Muscle layer of duodenum (tissue), 2 donors: ENCODE measurements around the gene ZMYM2.

Source experiments
- H3K27ac ChIP-seq: one replicate; pipeline ENCODE4 v1.7.0; 2013; ENCODE audit warnings: mild to moderate bottlenecking, low read length
- H3K27me3 ChIP-seq: one replicate; pipeline ENCODE4 v1.7.0; 2013; ENCODE audit warnings: low read depth, mild to moderate bottlenecking, control low read depth, low read length
- H3K36me3 ChIP-seq, 2 donors: one replicate each; pipeline ENCODE4 v1.7.0; 2013; ENCODE audit warnings: low read length in 2 of 2, control low read depth in 1 of 2, mild to moderate bottlenecking in 1 of 2; ENCODE audit not compliant: insufficient read depth in 2 of 2, control insufficient read depth in 1 of 2
- H3K4me1 ChIP-seq, 2 donors: one replicate each; pipeline ENCODE4 v1.7.0; 2013; ENCODE audit warnings: low read length in 2 of 2, mild to moderate bottlenecking in 2 of 2, control low read depth in 1 of 2, moderate library complexity in 1 of 2; ENCODE audit not compliant: insufficient read depth in 2 of 2, control insufficient read depth in 1 of 2
- H3K4me3 ChIP-seq, 2 donors: one replicate each; pipeline ENCODE4 v1.7.0; 2013; ENCODE audit warnings: low read length in 2 of 2, low read depth in 1 of 2, mild to moderate bottlenecking in 1 of 2
- H3K9me3 ChIP-seq, 2 donors: one replicate each; pipeline ENCODE4 v1.7.0; 2013; ENCODE audit warnings: low read length in 2 of 2, control low read depth in 1 of 2, mild to moderate bottlenecking in 1 of 2; ENCODE audit not compliant: control insufficient read depth in 1 of 2
- donor health status: healthy.

The ZMYM2 gene

DNA sequence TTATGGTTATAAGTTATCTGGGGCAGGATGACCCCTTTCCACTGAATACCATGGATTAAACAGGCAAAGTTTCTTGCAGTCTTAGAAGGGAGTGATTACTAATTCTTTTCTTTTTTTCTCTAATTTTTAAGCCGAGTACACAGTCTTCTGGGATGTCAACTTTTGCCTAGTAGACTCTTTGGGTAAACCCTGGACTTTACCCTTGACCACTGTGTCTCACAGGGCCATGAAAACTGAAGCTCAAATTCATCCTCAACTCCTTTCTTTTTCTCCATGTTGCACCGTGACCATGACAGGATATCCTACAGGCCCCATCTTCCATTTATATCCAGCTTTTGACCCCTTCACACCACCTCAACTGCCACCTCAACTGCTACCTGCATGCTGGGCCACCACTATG is 150.5 kb downstream of the ZMYM2 start:
- Histone ChIP-seq H3K4me3 (no peak overlapping the region), H3K9me3 (no peaks in the 10 kb centered on the region), H3K36me3 (no peaks in the 10 kb centered on the region), H3K27ac (no peak overlapping the region), H3K27me3 (no peaks in the 10 kb centered on the region), H3K4me1 (no peaks in the 10 kb centered on the region)

DNA sequence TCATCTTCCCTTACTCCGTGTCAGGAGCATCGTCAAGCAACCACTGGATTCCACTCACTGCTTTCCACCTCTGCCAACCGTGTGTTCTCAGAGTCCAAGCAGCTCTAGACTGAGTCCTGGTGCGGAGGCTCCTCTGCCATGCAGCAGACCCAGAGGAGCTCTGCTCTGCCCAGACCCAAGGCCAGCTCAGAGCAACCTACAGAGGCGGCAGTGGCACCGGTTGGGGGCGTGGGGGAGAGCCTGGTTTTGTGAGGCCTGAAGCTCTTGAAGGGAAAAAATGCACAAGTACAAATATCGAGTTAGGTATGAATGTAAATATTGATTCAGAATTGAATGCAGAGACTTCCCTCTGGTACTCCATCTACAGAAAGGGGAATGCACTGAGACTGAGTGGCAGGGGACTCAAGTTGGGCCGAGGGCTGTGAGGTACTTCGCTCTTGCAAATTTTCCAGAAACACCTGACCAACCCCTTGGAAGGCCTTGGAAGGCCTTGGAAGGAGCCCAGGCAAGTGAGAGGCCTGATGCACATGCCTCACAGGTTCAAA is 155.6 kb downstream of the ZMYM2 start:
- Histone ChIP-seq H3K27me3 (no peaks in the 10 kb centered on the region), H3K4me1 (peaks cover 0 to 1% of the 10 kb centered on the region in 2 donors), H3K4me3 (no peak overlapping the region), H3K27ac (no peak overlapping the region), H3K36me3 (no peaks in the 10 kb centered on the region), H3K9me3 (no peaks in the 10 kb centered on the region)

DNA sequence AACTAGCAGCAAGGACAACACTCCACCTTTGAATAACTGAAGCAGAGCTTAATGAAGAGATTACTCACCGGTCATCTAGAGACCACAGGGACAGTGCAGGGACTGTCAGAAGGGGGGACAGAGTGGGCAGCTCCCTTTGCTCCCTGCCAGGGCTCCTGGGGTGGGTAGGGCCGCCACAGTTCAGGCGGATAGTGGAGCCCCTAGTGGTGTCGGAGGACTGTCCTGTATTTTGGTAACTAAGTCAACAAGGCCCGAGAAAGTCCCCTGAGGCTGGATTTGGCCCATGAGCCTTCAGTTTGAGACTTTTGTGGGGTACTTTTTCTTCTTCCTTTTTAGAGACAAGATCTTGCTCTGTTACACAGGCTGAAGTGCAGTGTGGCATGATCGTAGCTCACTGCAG is 157.7 kb downstream of the ZMYM2 start:
- Histone ChIP-seq H3K27me3 (no peaks in the 10 kb centered on the region), H3K4me1 (peaks cover 0 to 7% of the 10 kb centered on the region in 2 donors), H3K9me3 (no peaks in the 10 kb centered on the region), H3K4me3 (no peak overlapping the region), H3K27ac (no peak overlapping the region), H3K36me3 (no peaks in the 10 kb centered on the region)

DNA sequence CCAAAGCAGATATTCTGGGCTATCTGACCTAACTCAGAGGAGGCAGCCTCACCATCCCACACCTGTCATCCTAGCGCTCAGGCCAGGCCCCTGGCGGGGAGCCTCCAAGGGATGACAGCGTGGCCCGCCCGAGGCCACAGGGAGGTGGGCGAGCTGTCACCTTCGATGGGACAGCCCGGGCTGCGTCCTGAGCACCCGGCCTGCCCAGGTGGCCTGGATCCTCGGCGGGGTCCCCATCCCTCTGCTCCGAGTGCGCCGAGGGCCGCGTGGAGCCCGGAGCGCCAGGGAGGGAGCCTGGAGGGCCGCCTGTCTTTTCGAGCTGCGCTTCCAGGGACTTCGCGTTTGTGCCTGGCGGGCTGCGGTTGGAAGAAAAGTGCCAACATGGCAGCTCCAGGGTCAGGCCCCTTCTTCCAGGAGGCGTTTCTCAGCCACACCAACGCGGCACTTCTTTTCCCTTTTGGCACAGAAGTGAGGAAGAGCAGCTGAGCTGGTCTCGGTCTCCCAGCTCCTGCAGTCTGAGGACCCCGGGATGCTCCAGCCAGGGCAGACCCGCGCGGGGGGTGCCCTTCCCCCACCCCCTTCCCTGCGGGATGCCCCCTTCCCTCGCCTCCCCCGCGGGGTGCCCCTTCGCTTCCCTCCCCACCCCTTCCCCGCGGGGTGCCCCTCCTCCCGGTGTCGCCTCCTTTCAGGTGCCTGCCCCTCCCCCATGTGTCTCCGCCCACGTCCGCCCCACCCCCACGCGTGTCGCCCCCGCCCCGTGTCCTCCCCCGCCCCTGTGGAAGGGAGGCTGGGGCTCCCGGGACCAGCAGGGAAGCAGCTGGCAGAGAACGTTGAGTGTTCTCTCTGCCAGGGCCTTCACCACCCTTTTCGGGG is 160.0 kb downstream of the ZMYM2 start:
- Histone ChIP-seq H3K4me1 (peaks cover 0 to 7% of the 10 kb centered on the region in 2 donors), H3K27ac (peak overlapping the region; percentile 39), H3K27me3 (no peaks in the 10 kb centered on the region), H3K36me3 (no peaks in the 10 kb centered on the region), H3K4me3 (peak overlapping the region; percentile 68), H3K9me3 (no peaks in the 10 kb centered on the region)

DNA sequence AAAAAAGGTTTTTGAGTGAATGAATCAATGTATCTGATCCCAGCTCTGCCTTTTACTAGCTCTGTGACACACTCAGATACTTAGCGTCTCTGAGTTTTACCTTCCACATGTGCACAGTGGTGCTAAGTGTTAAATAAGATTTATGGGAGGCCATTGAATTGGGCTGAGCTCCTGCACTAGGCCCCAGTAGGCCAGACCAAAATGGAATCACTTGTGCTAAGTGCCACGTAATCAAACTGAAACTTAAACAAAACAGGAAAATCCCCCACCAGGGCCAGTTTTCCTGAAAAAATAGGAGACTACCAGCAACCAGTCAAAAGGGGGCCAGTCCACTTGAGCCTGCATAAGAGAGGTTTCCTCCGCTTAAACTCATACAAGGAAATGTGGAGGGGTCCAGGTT is 161.4 kb downstream of the ZMYM2 start:
- Histone ChIP-seq H3K27ac (peak overlapping the region; percentile 29), H3K4me3 (no peak overlapping the region), H3K36me3 (no peaks in the 10 kb centered on the region), H3K27me3 (no peaks in the 10 kb centered on the region), H3K9me3 (no peaks in the 10 kb centered on the region), H3K4me1 (peaks cover 0 to 7% of the 10 kb centered on the region in 2 donors)

DNA sequence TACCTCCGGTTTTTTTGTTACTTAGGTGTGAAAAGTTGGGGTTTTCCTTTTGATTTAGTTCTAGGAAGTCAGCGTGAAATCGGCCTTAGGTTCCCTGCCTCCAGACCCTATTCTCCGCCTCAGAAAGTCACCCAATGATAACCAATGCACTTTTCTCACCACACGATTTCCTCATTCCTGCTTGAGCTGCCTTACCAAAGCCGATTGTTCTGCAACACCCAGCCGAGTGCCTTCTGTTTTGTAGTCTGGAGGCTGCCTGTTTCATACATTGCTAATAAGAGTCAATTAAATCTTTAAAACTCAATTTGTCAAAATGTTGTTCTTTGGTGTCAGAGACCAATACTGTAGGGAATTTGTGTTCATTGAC is 162.6 kb downstream of the ZMYM2 start:
- no peaks in the 10 kb centered on the region for H3K36me3 ChIP-seq
- no peaks in the 10 kb centered on the region for H3K9me3 ChIP-seq
- H3K27me3 ChIP-seq = no peaks in the 10 kb centered on the region
- H3K4me1 ChIP-seq = peaks cover 0 to 7% of the 10 kb centered on the region in 2 donors
- peak overlapping the region; percentile 4 to 40 for H3K4me3 ChIP-seq
- peak overlapping the region; percentile 20 for H3K27ac ChIP-seq

DNA sequence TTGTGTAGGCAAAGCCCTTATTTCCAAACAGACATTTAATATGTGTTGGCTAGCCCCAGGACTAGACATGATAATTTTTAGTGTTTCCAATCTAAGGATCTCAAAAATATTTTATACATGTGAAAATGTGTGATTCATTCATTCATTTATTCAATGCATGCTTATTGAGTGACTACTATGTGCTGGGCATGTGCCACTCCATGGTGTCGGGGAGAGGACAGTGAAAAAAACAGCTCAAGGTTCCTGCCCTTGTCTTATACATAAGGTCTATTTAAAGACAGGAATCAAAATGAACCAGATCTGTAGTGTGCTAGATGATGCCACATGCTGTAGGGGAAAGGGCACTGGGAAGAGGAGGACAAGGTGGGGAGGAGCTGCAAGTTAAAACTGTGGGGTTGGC is 165.8 kb downstream of the ZMYM2 start:
- Histone ChIP-seq H3K9me3 (no peaks in the 10 kb centered on the region), H3K36me3 (no peaks in the 10 kb centered on the region), H3K27me3 (peaks cover 8% of the 10 kb centered on the region), H3K27ac (no peak overlapping the region), H3K4me1 (peaks cover 0 to 23% of the 10 kb centered on the region in 2 donors), H3K4me3 (no peak overlapping the region)

DNA sequence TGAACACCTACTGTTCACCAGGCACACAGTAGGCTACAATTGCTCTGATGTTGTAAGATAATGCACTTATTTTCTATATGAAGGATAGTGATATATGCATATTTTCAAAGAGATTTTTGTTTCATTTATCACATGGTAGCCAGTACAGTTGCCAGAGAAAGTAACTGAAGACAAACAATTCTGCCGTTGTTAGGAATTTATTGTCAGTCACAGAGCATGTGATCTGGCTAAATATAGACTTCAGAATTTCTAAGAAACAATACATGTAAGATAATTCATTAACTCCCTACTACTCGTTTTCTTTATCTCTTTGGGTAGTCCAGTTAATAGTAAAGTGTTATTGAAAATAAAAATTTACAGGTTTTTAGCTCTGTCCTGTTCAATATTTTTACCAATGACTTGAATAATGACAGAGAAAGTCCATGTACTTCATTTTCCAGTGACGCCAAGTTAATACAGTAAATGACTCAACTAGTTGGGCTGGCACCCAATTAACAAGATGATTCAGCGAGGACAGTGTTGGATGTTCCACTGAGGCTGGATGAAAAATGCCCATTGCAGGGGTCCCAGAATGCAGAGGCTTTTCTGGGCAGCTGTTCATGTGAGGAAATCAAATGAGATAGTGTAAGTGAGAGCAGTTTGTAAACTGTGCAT is 166.7 kb downstream of the ZMYM2 start:
- Histone ChIP-seq H3K4me3 (no peak overlapping the region), H3K9me3 (no peaks in the 10 kb centered on the region), H3K27me3 (peaks cover 8% of the 10 kb centered on the region), H3K27ac (no peak overlapping the region), H3K4me1 (peaks cover 0 to 19% of the 10 kb centered on the region in 2 donors), H3K36me3 (no peaks in the 10 kb centered on the region)

DNA sequence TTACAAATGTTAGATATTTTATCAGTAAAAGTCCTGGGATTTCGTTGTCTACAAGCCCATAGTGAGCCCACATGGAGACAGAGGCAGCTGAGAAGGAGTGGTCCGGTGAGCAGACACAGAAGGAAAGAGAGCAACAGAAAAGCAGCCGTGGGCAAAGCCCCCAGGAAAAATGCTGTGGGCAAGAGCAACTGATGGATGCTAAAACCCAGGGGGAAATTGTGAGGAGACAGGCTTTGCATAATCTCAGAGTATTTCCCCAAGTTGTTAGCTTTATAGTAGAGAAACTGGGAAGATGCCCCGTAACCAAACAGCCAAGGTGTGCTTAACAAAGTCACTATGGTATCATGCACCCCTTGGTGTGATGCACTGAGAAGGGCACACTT is 167.2 kb downstream of the ZMYM2 start:
- no peaks in the 10 kb centered on the region for H3K36me3 ChIP-seq
- no peak overlapping the region for H3K27ac ChIP-seq
- peaks cover 11% of the 10 kb centered on the region for H3K27me3 ChIP-seq
- H3K4me3 ChIP-seq = no peak overlapping the region
- no peaks in the 10 kb centered on the region for H3K9me3 ChIP-seq
- H3K4me1 ChIP-seq = peaks cover 0 to 19% of the 10 kb centered on the region in 2 donors

DNA sequence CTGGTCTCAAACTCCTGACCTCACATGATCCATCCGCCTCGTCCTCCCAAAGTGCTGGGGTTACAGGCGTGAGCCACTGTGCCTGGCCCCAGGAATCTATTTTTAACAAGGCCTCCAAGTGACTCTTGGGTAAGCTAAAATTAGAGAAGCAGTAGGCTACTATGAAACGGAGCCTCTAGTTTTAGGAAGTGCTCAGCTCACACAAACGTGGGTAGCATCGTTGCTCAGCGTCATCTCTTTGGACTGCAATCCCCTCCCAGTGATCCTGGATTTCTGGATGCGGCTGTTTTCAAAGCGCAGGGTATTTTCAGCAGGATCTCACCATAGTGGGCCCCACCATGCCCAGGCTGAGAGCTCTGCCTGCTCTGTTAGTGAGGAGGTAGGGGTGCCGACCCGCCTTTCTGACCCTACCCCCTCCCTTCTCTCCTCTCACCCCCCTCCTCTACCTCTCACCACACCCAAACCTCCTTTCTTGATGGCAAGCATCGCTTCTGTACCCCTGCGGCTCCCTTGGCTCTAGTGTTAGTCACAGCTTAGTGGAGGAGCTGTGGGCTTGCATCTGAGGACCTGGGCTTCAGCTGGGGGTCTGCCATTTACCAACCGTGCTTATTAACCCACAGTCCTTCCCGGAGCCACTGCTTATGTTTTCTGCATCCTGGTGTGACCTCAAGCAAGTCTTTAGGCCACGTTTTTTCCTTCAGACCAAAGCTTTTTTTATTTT is 168.2 kb downstream of the ZMYM2 start:
- H3K27ac ChIP-seq = no peak overlapping the region
- peaks cover 0 to 19% of the 10 kb centered on the region in 2 donors for H3K4me1 ChIP-seq
- H3K4me3 ChIP-seq = no peak overlapping the region
- H3K36me3 ChIP-seq = no peaks in the 10 kb centered on the region
- no peaks in the 10 kb centered on the region for H3K9me3 ChIP-seq
- peaks cover 12% of the 10 kb centered on the region for H3K27me3 ChIP-seq

DNA sequence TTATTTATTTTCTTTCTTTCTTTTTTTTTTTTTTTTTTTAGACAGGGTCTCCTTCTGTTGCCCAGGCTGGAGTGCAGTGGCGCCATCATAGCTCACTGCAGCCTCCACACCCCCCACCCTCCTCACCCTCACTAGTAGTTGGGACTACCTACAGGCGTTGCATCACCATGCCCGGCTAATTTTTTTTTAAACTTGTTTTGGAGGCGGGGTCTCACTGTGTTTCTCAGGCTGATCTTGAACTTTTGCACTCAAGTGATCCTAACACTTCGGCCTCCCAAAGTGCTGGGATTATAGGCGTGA is 168.7 kb downstream of the ZMYM2 start:
- H3K9me3 ChIP-seq = no peaks in the 10 kb centered on the region
- peaks cover 12% of the 10 kb centered on the region for H3K27me3 ChIP-seq
- no peak overlapping the region for H3K27ac ChIP-seq
- peak overlapping the region; percentile 57 to 75 for H3K4me3 ChIP-seq
- H3K4me1 ChIP-seq = peaks cover 0 to 19% of the 10 kb centered on the region in 2 donors
- H3K36me3 ChIP-seq = no peaks in the 10 kb centered on the region
